ENCODE results near the gene YWHAE.
"Not testable (repeated sequence)": the region's sequence is repeated elsewhere in the genome, so short reads cannot be mapped to it uniquely, and the experiment has no call there.

The YWHAE gene

DNA sequence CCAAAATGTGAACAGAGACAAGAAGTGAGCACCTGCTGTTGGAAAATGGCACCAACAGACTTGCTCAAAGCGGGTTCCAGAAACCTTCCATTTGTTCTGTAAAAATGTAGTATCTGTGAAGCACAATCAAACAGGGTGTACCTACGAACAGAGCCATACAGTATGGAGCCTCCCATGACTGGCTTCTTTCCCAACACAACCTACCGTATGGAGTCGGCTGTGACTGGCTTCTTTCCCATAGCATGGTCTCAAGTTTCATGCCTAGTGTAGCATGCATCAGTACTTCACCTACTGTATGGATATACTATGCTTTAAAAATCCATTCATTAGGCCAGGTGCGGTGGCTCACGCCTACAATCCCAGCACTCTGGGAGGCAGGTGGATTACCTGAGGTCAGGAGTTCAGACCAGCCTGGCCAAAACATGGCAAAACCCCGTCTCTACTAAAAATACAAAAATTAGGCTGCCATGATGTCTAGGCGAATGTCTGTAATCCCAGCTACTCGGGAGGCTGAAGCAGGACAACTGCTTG lies 26.2 kb downstream of the YWHAE start:
- no peak for DNase-seq

DNA sequence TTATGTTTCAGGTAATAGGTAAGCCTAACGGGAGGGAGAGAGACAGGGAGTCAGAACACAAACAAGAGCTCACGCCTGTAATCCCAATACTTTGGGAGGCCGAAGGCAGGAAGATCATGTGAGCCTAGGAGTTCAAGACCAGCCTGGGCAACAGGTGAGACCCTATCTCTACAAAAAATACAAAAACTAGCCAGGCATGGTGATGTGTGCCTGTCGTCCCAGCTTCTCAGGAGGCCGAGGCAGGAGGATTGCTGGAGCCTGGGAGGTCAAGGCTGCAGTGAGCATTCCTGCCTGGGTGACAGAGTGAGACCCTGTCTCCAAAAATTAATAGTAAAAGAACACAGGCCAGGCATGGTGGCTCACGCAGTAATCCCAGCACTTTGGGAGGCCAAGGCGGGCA lies 27.4 kb downstream of the YWHAE start:
- DNase-seq = no peak

DNA sequence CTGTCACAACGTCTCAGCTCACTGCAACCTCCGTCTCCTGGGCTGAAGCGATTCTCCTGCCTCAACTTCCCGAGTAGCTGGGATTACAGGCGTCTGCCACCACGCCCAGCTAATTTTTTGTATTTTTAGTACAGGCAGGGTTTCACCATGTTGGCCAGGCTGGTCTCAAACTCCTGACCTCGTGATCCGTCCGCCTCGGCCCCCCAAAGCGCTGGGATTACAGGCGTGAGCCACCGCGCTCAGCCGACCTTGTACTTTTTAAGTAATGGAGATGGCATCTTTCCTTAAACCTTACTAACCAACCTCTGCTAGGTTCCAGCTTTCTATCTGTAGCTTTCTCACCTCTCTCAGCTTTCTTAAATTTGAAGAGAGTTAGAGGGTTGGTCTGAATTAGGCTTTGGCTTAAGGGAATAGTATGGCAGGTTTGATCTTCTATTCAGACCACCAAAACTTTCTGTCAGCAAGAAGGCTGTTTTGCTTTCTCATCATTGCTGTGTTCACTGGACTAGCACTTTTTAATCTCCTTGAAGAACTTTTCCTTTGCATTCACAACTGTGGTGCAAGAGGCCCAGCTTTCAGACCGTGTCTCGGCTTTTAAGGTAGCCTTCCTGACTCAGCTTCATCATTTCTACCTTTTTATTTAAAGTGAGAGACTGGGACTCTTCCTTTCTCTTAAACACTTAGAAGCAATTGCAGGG lies 28.0 kb downstream of the YWHAE start:
- no peak for DNase-seq

DNA sequence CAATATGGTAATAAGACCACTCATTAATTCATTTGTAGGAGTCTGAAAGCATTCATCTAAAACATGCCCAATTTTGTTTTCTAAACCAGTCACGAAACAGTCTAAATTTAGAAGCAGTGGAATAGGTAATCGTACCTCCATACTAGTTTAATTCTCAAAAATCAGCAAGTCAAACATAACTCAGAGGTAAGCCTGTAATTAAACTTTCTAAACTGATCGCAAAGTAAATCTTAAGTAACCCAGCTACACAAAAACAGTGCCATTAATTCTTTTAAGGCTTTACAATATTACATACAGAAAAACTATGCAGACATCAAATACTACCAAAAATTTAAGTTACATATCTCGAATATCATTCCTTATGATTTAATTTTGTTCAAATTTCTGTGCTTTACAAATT lies 31.4 kb downstream of the YWHAE start:
- no peak for DNase-seq

DNA sequence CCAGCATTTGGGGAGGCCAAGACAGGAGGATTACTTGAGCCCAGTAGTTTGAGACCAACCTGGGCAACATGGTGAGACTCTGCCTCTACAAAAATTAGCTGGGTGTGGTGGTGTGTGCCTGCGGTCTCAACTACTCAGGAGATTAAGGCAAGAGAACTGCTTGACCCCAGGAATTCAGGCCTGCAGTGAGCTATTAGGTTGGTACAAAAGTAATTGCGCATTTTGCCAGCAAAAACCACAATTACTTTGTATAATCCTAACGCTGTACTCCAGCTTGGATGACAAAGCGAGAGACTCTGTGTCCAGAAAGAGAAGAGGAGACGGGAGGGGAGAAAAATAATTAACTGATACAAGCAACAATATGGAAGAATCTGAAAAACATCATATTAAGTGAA lies 32.7 kb downstream of the YWHAE start:
- DNase-seq = no peak

DNA sequence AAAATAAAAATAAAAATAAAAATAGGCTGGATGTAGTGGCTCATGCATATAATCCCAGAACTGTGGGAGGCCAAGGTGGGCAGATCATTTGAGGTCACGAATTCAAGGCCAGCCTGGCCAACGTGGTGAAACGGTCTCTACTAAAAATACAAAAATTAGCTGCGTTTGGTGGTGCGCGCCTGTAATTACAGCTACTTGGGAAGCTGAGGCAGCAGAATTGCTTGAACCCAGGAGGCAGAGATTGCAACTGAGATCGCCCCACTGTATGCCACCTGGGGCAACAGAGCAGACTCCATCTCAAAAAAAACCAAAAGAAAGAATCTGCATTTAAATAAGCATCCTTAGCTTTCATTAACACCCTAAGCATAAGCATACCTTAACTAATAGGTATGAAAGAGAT lies 33.8 kb downstream of the YWHAE start:
- no peak for DNase-seq

DNA sequence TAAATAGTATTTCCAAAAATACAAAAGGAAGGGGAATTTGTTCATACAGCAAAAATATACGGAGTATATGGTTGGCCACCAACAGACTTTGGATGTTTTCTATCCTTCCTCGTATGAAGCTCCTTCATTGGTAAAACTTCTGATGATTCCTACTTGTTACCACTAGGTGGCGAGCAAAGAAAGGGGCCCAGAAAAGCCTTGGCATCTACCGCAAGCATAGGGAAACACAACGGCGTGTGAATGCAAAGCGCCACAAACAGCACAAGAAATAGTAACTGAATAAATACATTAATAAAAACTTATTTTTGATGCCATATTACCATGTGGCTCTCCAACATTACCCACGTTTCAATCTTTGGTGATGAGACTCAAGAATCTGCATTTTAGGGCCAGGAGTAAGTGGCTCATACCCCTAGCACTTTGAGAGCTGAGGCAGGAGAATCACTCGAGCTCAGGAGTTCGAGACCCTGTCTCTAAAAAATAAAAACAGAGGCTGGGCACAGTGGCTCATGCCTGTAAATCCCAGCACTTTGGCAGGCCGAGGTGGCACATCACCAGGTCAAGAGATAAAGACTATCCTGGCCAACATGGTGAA lies 34.5 kb downstream of the YWHAE start:
- DNase-seq = peak; percentile 66 to 87

DNA sequence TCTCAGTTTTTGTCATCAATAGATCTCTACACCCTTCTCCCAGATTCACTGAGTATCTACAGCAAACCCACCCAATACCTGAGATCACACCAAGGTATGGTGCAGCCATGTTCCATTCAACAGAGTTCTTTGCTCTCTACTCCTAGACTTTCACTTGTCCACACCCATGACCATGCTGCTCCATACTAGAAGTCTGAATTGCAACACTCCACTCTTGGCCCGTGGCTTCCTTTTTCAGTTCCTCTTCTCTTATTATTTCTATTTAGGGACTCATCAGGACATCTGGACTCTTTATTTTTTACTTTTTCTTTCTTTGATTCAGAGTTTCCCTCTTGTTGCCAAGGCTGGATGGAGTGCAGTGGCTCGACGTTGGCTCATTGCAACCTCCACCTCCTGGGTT lies 37.1 kb downstream of the YWHAE start:
- DNase-seq = peak; percentile 79 to 85

DNA sequence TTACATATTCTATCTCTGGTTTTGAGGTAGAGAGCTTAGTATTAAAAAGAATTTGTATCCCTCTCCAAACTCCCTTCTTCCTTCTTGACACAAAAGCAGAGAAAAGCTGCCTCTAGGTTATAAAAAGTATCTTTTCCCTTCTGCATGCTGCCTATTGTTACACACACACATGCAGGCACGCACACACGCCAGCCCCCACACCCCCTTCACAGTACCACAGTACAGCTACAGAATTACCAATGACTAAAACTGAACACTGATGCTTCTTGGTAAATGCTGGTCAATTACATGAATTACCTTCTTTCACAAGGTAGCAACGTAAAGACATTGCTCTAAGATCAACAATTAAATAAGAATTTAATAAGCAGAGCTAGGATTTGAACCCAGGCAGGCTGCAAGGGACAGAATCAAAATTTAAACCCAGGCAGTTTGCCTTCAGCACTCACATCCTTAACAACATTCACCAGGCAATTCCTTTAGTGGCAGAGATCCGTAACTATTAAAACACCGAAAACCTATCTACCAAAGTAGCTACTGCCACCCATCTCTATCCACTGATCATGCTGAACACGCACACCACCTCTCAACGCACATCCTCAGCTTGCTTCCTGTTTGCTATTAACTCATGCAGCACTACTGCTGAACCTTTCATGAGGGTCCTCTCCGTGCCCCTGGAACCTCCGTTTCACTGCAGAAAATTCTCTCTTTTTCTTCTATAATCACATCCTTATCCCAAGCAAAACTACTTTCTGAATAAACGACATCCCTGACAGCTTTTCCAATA lies 37.8 kb downstream of the YWHAE start:
- no peak for DNase-seq

DNA sequence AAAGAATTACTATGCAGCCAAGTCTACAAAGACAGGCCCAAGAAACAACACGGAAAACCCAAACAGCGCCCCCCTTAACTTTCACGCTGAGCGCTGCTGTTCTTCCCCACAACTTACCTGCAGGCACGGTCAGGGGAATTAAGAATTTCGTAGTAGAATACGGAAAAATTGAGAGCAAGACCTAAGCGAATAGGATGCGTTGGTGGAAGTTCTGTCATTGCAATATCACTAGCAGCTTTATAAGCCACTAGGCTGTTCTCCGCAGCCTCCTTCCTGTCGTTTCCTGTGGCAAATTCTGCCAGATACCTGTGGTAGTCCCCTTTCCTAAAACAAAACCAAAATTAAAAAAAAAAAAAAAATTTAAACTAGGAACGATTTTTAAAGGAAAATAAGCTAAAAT lies 39.0 kb downstream of the YWHAE start:
- DNase-seq = no peak

DNA sequence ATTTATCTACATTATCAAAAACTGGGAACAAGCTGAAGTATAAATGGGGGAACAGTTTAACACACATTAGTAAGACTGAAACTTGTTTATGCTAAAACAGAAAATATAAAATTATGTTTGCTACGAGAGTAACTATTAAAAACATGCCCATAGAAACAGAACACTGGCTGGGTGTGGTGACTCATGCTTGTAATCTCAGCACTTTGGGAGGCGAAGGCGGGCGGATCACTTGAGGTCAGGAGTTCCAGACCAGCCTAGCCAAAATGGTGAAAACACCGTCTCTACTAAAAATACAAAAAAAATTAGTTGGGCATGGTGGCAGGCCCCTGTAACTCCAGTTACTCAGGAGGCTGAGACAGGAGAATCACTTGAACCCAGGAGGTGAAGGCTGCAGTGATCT lies 39.7 kb downstream of the YWHAE start:
- peak in 1 of 2 donors; percentile 36 for DNase-seq

DNA sequence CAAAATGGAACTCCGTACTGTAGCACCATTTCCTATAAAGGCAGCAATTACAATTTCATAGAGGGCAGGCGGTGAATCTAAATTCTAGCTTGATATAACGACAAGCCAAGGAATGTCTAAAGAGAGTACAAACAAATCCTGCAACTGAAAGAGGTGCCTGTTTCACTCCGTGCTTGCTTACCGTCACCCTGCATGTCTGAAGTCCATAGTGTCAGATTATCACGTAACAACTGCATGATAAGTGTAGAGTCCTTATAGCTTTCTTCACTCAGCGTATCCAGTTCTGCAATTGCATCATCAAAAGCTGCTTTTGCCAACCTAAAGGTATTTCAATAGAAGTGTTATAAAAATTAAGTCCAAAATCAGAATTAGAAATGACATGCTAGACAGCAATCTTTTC lies 46.0 kb downstream of the YWHAE start:
- no peak for DNase-seq

DNA sequence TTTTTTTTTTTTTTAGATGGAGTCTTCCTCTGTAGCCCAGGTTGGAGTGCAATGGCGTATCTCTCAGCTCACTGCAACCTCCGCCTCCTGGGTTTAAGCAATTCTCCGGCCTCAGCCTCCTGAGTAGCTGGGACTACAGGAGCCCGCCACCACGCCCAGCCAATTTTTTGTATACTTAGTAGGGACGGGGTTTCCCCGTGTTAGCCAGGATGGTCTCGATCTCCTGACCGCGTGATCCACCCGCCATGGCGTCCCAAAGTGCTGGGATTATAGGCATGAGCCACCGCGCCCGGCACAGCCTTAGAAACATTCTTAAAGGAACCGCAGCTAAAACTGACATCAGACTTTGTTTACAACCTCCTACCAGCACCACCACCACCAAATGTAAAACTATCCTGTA lies 47.5 kb downstream of the YWHAE start:
- not testable (repeated sequence) for DNase-seq

DNA sequence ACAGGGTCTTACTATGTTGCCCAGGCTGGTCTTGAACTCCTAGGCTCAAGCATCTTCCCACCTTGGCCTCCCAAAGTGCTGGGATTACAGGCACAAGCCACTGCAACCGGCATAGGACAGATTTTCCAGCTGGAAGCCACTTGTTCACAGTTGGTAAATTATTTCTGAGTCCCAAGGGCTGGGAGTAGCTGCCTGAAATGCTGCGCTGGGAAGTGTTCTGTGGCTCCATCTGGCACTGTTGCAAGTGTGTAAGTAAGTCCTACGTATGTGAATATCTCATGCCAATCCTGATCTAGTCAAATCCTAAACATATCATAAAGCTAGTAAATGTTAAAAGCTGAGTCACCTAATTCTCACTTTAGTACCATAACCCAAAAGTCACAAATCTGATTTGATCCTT lies 48.1 kb downstream of the YWHAE start:
- DNase-seq = no peak

DNA sequence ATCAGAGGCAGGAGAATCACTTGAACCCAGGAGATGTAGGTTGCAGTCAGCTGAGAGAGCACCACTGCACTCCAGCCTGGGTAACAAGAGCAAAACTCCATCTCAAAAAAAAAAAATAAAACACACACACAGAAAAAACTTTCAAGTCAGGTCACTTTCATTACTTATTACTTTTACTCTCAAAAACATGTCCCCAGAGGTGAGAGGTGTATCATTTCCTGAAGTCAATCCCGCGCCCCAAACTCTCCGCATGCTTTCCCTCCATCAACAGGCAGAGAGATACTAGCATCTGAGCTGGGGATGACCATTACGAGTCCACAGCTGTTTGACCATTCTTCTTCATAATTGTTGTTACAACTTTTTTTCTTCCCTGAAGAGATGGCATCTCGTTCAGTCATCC lies 48.7 kb downstream of the YWHAE start:
- no peak for DNase-seq

DNA sequence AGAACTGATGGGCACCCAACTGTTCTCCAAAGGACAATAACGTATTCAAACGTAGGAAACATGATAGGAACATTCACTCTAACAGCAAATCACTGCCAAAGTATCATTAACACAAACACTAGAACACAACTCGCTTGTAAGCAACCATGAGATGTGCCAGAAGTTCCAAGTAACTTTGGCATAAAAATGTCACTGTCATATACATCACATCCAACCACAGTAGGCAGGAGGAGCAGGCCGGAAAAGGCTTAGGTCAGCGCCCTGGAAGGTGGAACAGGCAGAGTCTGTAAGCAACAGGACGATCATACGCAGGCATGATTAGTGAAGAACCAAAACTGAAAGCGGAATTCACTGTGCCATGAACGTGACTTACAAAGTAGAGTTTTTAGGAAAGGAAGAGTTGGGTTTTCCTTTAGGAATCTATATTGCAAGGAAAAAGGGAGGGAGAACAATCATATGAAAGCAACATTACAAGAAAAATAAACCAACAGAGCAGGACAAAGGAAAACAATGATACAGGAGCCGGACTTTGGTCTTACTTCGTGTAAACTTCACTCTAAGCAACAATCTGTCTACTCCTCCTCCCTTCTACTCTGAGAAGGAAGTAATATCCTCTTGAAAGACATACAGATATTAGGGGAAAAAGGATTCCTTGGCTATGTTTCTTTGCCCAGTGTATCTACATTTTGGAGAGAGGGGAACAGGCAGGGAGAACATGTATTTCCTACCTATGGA lies 52.3 kb downstream of the YWHAE start:
- no peak for DNase-seq

DNA sequence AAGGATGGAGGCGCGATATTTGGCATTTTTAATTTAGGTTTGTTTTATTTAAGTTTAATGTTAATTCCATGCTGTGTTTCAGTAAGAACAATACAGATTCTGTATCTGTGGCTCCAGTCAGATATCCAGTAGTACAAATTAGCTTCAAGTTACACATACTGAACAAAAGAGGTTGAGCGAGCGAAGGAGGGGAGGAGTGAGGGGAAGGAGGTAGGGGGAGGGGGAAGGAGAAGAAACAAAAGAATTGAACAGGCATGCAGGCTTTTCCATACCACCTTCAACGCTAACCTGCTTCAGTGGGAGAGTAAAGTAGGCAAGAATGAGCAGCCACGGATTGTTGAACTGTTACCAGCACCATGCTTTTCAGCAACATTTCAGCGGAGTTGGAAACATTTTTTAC lies 55.5 kb downstream of the YWHAE start:
- DNase-seq = no peak

DNA sequence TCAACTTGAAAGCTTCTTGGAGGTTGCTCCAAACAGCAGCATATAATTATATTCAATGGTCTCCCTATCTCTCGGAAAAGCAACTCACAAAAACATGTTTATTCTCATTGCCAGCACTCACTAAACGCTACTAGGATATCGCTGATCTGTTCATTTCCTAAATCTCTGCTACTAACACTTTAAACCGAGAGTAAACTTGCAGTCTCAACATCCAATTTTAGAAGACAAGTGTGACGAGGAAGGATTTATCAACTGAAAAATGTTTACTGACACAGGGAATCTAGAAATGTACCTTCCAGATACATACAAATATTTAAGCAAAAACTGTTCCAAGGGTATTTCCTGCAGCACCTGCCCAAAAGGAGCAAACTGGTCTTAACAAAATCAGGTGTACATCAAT lies 56.5 kb downstream of the YWHAE start:
- no peak for DNase-seq

DNA sequence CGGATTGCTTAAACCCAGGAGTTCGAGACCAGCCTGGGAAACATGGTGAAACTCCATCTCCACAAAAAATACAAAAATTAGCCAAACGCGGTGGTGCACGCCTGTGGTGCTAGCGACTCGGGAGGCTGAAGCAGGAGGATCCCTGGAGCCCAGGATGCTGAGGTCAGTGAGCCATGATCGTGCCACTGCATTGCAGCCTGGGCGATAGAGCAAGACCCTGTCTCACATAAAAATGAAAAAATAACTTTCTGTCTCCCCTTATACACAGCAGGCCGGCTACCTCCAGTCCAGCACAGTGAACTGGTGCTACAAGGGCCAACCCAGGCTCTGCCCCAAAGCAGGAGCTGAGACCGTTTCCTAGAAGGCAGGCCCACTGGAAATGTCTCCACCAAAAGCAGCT lies 59.7 kb downstream of the YWHAE start:
- no peak for DNase-seq

DNA sequence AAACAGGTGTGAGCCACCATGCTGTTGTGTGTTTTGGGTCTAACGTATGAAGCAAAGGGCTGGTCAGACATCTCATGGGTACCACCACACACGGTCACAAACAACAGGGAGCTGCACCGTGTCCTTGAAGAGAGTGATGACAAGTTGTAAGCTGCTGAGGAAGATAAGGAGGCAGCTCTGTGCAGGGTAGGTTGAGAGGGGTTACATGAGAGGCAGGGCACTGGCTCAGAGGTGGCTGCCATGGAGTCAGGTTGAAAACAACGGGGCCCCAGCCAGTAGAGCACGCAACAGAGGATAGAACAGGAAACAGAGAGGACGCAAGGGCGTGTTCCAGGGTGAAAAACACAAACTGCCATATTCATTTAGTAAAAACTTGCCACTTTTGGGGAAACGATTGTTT lies 68.3 kb downstream of the YWHAE start:
- DNase-seq = no peak

DNA sequence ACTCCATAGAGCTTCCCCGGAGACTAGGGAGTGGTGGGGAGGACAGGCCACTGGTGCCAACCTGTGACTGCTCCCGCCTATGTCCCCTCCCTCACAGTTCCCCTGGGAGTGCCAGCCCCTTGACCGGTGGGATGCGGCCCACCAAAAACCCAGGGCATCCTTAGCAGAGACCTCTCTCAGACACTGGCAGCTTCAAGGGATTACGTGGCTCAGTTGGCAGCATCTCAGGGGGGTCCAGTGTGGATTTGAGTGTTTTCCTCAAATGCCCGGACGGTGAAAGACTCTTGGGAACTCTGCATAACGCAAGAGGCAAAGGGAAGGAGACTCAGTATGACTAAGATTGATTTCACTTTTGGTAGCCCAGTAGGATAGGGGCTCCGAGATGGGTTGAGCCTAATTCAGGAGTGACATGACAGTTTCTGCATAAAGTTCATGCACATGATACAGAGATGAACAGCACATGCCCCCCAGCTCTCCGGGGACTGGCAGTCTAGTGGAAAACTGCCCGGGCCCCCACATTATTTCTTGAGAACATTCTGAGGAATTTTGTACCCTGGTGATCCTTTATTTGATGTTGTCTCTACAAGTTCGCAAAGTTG lies 70.2 kb downstream of the YWHAE start:
- no peak for DNase-seq

DNA sequence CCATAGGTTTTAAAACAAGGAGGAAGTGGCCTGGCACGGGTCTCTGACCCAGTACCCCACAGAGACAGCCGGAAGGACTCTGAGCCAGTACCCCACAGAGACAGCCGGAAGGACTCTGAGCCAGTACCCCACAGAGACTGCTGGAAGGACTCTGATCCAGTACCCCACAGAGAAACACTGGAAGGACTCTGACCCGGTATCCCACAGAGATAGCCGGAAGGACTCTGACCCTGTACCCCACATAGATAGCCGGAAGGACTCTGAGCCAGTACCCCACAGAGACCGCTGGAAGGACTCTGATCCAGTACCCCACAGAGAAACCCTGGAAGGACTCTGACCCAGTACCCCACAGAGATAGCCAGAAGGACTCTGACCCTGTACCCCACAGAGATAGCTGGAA lies 71.6 kb downstream of the YWHAE start:
- DNase-seq = no peak

DNA sequence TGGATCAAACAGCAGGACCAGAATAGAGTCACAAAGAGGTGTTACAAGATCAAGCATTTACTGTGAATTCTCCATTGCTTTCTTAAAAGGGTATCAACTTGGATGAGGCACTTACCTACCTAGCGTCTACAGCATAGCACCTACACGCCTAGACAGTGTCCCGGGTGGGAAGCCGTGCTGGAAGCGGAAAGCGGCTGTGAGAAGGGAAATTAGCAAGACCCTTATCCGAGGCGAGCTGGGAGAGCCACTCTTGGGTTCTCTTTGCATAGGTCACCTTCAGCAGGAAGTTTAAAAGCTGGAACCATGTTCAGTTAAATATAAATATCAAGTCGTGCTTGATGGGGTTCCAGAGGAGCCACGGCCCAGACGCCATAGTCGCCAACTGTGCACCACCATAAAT lies 74.3 kb downstream of the YWHAE start:
- no peak for DNase-seq

All from inflammatory macrophage treated with lipopolysaccharide for 1 hour (primary cell).